HTERT RPE-1 (cell line): ENCODE results near the gene USP34.
"Not testable (repeated sequence)": the region's sequence is repeated elsewhere in the genome, so short reads cannot be mapped to it uniquely, and the experiment has no call there.

Experiments
- in situ Hi-C: fragments of 300-500 bp; cut with MboI; formaldehyde crosslinking; loops from 4 replicates; pipeline ENCODE4 v1.14.3; 2020; ENCODE audit warnings: low sequenced_read_pairs

USP34 gene

GRCh38 chr2:61167579-61167978 lies 303.3 kb downstream of the USP34 start:
- in situ Hi-C loops = no loop called here

- in situ Hi-C loops = no loop called here
Observed at GRCh38 chr2:61165946-61166345, 304.9 kb downstream of the USP34 start.

DNA sequence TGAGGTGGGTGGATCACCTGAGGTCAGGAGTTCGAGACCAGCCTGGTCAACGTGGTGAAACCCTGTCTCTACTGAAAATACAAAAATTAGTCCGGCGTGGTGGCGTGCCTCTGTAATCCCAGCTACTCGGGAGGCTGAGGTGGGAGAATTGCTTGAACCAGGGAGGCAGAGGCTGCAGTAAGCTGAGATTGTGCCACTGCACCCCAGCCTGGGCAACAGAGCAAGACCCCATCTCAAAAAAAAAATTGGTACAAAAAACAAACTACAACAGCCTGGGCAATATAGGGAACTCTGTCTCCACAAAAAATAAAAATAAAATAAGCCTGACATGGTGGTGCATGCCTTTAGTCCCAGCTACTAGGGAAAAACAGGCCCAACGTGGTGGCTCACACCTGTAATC lies 305.8 kb downstream of the USP34 start:
- in situ Hi-C loops = not testable (repeated sequence)

DNA sequence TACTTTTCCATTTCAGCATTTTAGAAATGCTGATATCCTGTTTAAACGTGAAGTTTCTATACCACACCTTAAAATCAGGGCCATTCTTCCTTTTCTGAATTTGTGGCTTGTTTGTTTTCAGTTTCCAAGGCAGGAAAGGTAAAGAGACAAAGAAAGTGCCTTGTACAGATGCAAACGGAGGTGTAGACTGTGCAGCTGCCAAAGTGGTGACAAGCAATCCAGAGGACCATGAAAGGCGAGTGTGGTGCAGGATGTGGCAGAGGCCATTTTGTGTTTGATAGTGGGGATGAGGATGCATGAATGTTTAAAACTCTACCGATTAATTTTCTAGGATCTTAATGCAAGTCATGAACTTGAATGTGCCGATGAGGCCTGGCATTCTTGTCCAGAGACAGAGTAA lies 308.2 kb downstream of the USP34 start:
- in situ Hi-C loops = no loop called here

DNA sequence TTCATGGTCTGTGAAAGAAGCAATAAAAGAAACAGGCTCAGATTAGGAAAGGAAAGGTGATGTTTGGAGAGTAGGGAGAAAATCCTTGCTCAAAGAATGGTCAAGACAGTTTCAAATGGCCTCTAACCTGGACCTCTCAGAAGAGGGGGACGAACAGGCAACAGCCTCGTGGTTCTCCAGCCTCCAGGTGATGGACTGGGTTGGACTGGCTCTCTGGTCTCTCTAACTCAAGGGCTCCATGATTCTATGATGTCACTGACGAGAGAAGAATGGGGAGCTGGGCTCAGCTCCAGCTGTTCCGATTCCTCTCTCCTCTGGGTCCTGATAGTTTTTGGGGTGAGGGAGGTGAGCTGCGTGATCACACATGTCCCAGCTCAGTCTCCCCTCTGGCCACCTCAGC lies 309.0 kb downstream of the USP34 start, which contains the start of gene C2orf74:
Gene C2orf74, plus strand, starts transcription at position 301 of the 400 bp plus-strand sequence. CDS start 327 bp downstream, outside the sequence.
- in situ Hi-C loops = no loop called here

DNA sequence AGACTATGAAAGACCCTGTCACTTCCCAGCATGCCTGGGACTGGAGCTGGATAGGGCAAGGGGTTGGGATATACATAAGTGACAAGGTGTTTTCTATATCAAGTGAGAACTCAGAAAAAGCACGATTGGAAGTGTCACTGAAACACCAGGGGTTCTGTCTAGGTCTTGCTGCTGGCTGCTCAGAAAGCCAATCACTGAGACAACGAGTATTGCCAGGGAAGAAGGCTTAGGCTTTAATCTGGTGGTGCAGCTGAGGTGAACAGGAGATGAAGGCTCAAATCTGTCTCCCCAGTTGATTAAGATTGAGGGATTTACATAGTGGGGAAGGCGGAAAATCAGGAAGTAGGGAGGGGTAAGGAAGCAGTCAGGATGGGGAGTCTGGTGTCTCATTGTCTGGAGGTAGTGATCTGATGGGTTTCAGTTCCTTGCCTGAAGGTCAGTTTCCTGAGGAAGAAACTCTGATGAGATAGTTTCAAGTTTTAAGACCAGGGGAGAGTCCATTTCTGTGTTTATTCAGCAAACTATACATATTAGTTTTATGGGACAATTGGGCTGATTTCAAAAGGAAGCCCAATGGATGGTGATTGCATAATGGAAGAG lies 312.4 kb downstream of the USP34 start:
- in situ Hi-C loops = no loop called here

DNA sequence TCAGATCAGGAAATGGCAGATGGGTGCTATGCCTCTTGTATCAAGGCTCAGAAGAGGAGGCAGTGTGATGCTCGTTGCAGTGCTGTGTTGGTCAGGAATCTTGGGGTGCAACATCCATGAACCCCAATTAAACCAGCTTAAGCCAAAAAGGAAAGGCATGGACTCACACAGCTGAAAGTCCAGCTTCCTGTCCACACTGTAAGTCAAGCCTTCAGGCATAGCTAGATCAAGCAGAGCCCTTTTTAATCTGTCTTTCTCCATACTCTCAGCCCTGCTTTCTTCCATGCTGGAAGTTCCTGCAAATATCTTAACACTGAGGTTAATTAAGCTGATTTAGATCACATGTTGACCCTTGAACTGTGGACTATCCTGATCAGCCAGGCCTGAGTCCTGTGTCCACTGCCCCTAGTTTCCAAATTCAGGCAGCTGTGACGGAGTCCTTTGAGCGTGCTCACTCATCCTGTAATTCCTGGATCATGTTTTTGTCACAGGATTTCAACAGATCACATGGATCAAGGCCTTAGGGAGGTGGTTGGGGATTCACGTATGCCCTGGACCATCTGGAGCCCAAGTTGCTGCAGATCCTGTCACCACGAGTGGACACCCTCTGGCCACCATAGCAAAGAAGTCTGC lies 313.4 kb downstream of the USP34 start:
- in situ Hi-C loops = no loop called here

DNA sequence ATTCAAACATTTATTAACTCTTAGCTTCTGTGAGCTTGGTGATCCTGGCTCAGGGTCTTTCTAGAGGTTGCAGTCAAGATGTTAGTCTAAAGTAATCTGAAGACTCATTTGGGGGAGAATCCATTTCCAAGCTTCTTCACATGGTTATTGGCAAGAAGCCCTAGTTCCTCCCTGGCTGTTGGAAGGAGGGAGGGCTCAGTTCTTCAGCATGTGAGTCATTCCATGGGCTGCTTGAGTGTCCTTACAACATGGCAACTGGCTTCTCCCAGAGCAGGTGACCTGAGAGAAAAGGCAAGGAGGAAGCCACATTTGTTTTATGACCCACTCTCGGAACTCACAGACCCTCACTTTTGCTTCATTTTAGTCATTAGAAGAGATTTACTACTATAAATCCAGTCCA lies 319.5 kb downstream of the USP34 start:
- in situ Hi-C loops = no loop called here

DNA sequence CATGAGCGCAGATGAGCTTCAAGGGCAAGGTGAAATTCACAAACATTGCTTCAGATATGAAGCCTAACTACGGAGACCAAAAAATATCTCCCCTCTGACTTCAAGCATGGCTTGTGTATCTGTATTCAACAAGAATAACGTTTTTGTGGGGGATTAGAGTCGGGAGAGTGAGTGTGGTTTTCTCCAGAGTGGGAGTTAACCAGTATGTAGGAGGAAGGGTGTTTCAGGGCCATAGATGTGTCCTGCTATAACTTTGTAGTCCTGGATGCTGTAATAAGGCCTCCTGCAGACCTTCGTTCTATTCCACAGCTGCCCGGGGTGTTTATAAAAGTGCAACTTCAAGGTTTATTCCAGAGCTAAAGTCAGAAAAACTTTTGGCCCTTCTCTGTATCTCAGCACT lies 321.8 kb downstream of the USP34 start:
- in situ Hi-C loops = no loop called here

GRCh38 chr2:61148091-61148490 lies 322.8 kb downstream of the USP34 start:
- in situ Hi-C loops = not testable (repeated sequence)

GRCh38 chr2:61145990-61146389 lies 324.9 kb downstream of the USP34 start:
- in situ Hi-C loops = no loop called here

DNA sequence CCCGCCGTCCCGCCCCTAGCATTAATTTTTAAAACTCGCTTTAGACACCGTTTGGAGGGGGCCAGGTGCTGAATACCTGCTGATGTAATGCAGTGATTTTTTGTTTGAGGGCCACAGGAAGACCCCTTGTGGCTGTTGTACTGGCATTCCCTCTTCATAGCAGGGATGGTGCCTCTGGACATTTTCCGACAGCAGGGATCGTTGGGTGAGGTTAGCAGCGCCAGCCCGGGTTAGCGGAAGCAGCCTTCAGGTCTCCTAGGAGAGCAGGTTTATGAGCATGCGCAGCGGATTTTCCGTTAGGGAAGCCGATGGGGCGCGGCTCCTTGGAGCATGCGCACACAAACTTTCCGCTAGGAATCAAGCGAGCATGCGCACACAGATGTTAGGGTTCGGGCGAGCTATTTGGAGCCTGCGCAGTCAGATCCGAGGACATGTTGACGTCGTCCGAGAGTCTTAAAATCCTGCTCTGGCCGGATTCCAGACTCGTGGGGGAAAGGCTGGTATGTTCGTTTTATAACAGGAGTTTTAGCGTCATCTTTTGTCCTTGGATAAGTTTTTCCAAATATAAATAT lies 326.1 kb downstream of the USP34 start:
- in situ Hi-C loops = no loop called here

DNA sequence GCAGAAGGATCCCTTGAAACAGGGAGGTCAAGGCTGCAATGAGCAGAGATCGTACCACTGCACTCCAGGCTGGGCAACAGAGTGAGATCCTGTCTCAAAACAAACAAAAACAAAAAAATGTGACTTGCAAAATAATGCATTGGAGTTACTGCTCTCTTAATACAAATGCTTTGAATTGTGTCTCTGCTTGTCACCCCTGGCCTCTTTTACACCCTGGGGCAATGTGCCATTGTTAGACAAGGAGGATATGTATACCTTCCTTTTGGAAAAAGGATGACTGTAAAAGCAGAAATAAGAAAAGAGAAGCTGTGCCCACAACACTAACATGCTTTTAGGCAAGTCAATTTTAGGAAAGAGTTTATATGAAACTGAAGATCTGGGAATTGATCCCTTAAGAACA lies 329.7 kb downstream of the USP34 start:
- in situ Hi-C loops = no loop called here

DNA sequence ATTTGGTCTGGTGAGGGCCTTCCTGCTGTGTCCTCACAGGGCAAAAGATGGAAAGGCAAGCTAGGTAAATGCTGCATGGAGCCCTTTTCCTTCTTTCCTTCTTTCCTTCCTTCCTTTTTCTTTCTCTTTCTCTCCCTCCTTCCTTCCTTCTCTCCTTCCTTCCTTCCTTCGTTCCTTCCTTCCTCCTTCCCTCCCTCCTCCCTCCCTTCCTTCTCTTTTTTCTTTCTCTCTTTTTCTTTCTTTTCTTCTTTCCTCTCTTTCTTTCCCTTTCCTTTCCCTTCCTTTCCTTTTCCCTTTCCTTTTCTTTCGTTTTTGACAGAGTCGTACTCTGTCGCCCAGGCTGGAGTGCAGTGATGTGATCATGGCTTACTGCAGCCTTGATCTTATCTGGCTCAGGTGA lies 332.0 kb downstream of the USP34 start:
- in situ Hi-C loops = no loop called here
